WTC11 (cell line): Measurements from ENCODE around the gene CLDN7.

ENCODE experiments used
- ATF3 ChIP-seq: sonication (generic); formaldehyde crosslinking; conservative IDR thresholded peaks from 2 replicates; pipeline ENCODE4 v1.8.1; 2022; ENCODE audit warnings: mild to moderate bottlenecking, missing genetic modification reagents
- CBFB ChIP-seq: sonication (generic); formaldehyde crosslinking; IDR thresholded peaks from 2 replicates; pipeline ENCODE4 v1.8.1; 2022; ENCODE audit warnings: mild to moderate bottlenecking, low read depth, missing genetic modification reagents
- ERG ChIP-seq: fragments of 250-450 bp; sonication (Bioruptor Pico); IDR thresholded peaks from 2 replicates; pipeline ENCODE4 v1.8.0; 2021; ENCODE audit warnings: mild to moderate bottlenecking
- FOXJ3 ChIP-seq: sonication (generic); formaldehyde crosslinking; IDR thresholded peaks from 2 replicates; pipeline ENCODE4 v1.9.0; 2021; ENCODE audit warnings: missing genetic modification reagents, mild to moderate bottlenecking, borderline replicate concordance
- FOXP4 ChIP-seq: sonication (generic); formaldehyde crosslinking; IDR thresholded peaks from 2 replicates; pipeline ENCODE4 v1.8.0; 2022; ENCODE audit warnings: mild to moderate bottlenecking, missing genetic modification reagents
- JUN ChIP-seq: sonication (generic); formaldehyde crosslinking; IDR thresholded peaks from 2 replicates; pipeline ENCODE4 v1.8.0; 2023; ENCODE audit warnings: mild to moderate bottlenecking, missing genetic modification reagents
- PRRX2 ChIP-seq: fragments of 250-450 bp; sonication (Bioruptor Pico); IDR thresholded peaks from 2 replicates; pipeline ENCODE4 v1.8.0; 2021; ENCODE audit warnings: mild to moderate bottlenecking
- SP1 ChIP-seq: sonication (generic); formaldehyde crosslinking; conservative IDR thresholded peaks from 2 replicates; pipeline ENCODE4 v1.8.1; 2022; ENCODE audit warnings: missing genetic modification reagents
- ZNF138 ChIP-seq: sonication (generic); formaldehyde crosslinking; conservative IDR thresholded peaks from 2 replicates; pipeline ENCODE4 v1.8.1; 2022; ENCODE audit warnings: mild to moderate bottlenecking, moderate library complexity, missing genetic modification reagents
- TF ChIP-seq, protein P1 (sequence below): sonication (generic); formaldehyde crosslinking; IDR thresholded peaks from 2 replicates; pipeline ENCODE4 v1.8.1; 2022; ENCODE audit warnings: low read depth, mild to moderate bottlenecking, moderate library complexity, missing genetic modification reagents, borderline replicate concordance
- TF ChIP-seq, protein P2 (sequence below): fragments of 200-600 bp; IDR thresholded peaks from 2 replicates; pipeline ENCODE4 v1.8.0; 2022; ENCODE audit warnings: antibody characterized with exemption
- TF ChIP-seq, protein P3 (sequence below): sonication (generic); formaldehyde crosslinking; IDR thresholded peaks from 2 replicates; pipeline ENCODE4 v1.8.1; 2022; ENCODE audit warnings: mild to moderate bottlenecking, moderate library complexity, missing genetic modification reagents

DNA sequence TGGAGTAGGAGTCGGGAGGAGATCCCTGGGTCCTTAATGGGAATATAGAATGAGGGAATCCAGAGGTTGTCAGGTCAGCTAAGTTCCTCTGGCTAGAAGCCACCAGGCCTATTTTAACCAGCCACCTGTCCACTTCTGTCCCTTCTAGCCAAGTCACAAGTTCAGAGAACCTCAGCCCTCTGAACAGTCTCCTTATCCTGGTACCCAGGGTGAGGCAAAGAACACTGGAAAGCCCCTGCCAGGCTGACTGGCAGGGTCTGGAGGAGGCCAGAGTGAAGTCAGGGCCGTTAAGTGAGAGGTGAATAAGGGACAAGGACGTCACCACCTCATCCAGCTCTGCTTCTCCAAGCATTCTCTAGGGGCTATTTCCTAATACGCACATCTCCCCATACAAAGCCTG, 13.5 kb downstream of the CLDN7 start:
- TF ChIP-seq, protein P1, sequence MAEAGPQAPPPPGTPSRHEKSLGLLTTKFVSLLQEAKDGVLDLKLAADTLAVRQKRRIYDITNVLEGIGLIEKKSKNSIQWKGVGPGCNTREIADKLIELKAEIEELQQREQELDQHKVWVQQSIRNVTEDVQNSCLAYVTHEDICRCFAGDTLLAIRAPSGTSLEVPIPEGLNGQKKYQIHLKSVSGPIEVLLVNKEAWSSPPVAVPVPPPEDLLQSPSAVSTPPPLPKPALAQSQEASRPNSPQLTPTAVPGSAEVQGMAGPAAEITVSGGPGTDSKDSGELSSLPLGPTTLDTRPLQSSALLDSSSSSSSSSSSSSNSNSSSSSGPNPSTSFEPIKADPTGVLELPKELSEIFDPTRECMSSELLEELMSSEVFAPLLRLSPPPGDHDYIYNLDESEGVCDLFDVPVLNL (CRISPR knock-in tag) = no peak
- TF ChIP-seq ZNF138 (no peak), JUN (CRISPR knock-in tag) (no peak), CBFB (CRISPR knock-in tag) (no peak), FOXJ3 (CRISPR knock-in tag) (no peak), FOXP4 (CRISPR knock-in tag) (no peak), PRRX2 (CRISPR knock-in tag) (no peak), ERG (CRISPR knock-in tag) (no peak), SP1 (CRISPR knock-in tag) (no peak), ATF3 (no peak)
- TF ChIP-seq, protein P2, sequence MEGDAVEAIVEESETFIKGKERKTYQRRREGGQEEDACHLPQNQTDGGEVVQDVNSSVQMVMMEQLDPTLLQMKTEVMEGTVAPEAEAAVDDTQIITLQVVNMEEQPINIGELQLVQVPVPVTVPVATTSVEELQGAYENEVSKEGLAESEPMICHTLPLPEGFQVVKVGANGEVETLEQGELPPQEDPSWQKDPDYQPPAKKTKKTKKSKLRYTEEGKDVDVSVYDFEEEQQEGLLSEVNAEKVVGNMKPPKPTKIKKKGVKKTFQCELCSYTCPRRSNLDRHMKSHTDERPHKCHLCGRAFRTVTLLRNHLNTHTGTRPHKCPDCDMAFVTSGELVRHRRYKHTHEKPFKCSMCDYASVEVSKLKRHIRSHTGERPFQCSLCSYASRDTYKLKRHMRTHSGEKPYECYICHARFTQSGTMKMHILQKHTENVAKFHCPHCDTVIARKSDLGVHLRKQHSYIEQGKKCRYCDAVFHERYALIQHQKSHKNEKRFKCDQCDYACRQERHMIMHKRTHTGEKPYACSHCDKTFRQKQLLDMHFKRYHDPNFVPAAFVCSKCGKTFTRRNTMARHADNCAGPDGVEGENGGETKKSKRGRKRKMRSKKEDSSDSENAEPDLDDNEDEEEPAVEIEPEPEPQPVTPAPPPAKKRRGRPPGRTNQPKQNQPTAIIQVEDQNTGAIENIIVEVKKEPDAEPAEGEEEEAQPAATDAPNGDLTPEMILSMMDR = no peak
- TF ChIP-seq, protein P3, sequence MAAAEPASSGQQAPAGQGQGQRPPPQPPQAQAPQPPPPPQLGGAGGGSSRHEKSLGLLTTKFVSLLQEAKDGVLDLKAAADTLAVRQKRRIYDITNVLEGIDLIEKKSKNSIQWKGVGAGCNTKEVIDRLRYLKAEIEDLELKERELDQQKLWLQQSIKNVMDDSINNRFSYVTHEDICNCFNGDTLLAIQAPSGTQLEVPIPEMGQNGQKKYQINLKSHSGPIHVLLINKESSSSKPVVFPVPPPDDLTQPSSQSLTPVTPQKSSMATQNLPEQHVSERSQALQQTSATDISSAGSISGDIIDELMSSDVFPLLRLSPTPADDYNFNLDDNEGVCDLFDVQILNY = no peak
